ENCODE results near the gene ZNF200. TPM values are rescaled to one million over a fixed set of nuclear protein-coding genes. Genes with fewer than 3 reads are reported as not detected.

The ZNF200 gene
- total and polyA plus RNA-seq, 2 of the 13 experiments (the other 11 are each of a cell fraction or from before 2014, with no cell fraction given) = 3.5 to 16.5 TPM

DNA sequence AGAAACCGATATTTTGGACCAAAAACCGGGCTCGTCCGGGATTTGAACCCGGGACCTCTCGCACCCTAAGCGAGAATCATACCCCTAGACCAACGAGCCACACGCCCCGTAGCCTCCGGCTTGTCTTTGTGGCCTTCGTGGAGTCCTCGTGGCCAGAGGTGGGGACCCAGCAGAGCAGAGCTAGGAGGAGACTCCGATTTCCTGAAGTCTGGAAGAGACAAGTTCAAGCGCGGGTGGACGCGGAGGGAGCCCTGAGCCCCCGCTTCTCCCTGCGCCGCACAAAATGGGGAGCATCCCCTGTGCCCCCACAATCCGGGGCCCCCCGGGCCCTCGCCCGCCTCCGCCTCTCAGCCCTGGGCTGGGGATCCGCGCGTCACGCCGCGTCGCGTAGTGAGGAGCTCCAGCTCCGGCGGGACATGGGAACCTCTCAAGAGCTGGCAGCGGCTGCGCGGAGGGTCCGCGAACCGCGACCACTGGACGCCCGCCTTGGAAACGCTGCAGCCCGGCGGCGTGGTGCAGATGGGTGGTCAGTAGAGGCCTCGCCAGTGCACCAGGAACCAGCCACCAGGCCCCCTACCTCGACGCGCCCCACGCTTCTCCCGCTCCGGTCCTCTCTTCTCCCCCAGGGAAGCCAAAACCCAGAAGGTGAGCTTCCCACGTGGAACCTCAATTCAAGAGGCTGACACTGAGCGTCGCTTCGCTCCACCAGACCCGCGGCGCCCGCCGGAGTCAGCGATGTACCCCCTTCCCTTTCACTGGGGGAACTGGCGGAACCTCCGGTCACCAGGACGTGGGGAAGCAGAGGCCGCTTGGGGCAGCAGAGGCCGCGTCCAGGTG is 52.1 kb downstream of the ZNF200 start (continued):
- TF ChIP-seq, protein P1, sequence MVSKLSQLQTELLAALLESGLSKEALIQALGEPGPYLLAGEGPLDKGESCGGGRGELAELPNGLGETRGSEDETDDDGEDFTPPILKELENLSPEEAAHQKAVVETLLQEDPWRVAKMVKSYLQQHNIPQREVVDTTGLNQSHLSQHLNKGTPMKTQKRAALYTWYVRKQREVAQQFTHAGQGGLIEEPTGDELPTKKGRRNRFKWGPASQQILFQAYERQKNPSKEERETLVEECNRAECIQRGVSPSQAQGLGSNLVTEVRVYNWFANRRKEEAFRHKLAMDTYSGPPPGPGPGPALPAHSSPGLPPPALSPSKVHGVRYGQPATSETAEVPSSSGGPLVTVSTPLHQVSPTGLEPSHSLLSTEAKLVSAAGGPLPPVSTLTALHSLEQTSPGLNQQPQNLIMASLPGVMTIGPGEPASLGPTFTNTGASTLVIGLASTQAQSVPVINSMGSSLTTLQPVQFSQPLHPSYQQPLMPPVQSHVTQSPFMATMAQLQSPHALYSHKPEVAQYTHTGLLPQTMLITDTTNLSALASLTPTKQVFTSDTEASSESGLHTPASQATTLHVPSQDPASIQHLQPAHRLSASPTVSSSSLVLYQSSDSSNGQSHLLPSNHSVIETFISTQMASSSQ (IDR thresholded peaks at IDR 0.05; ENCODE audit: low read depth) = 0 out of 2 replicates have a peak, but pooled peaks have one; percentile 33
- TF ChIP-seq, protein P1 (CRISPR knock-in tag; IDR thresholded peaks at IDR 0.05; ENCODE audit: borderline replicate concordance) = no peak
- TF ChIP-seq ZNF614 (CRISPR knock-in tag; IDR thresholded peaks at IDR 0.05; ENCODE audit: borderline replicate concordance) (0 out of 2 replicates have a peak, but pooled peaks have one; percentile 50), KDM5B (CRISPR knock-in tag; IDR thresholded peaks at IDR 0.05; ENCODE audit: borderline replicate concordance) (peak; percentile 85), SOX6 (IDR thresholded peaks at IDR 0.05) (no peak), SOX6 (CRISPR knock-in tag; IDR thresholded peaks at IDR 0.05) (peak; percentile 8), NFKB2 (CRISPR knock-in tag; IDR thresholded peaks at IDR 0.05; ENCODE audit: borderline replicate concordance) (peak; percentile 24; the same call in 1 of the 2 replicates), SIX4 (CRISPR knock-in tag; IDR thresholded peaks at IDR 0.05) (peak; percentile 52), MED13 (CRISPR knock-in tag; IDR thresholded peaks at IDR 0.05) (0 out of 2 replicates have a peak, but pooled peaks have one; percentile 26), HIVEP1 (CRISPR knock-in tag; IDR thresholded peaks at IDR 0.05) (0 out of 2 replicates have a peak, but pooled peaks have one; percentile 18), CENPT (CRISPR knock-in tag; IDR thresholded peaks at IDR 0.05; ENCODE audit: low read depth) (no peak)
- TF ChIP-seq, protein P2, sequence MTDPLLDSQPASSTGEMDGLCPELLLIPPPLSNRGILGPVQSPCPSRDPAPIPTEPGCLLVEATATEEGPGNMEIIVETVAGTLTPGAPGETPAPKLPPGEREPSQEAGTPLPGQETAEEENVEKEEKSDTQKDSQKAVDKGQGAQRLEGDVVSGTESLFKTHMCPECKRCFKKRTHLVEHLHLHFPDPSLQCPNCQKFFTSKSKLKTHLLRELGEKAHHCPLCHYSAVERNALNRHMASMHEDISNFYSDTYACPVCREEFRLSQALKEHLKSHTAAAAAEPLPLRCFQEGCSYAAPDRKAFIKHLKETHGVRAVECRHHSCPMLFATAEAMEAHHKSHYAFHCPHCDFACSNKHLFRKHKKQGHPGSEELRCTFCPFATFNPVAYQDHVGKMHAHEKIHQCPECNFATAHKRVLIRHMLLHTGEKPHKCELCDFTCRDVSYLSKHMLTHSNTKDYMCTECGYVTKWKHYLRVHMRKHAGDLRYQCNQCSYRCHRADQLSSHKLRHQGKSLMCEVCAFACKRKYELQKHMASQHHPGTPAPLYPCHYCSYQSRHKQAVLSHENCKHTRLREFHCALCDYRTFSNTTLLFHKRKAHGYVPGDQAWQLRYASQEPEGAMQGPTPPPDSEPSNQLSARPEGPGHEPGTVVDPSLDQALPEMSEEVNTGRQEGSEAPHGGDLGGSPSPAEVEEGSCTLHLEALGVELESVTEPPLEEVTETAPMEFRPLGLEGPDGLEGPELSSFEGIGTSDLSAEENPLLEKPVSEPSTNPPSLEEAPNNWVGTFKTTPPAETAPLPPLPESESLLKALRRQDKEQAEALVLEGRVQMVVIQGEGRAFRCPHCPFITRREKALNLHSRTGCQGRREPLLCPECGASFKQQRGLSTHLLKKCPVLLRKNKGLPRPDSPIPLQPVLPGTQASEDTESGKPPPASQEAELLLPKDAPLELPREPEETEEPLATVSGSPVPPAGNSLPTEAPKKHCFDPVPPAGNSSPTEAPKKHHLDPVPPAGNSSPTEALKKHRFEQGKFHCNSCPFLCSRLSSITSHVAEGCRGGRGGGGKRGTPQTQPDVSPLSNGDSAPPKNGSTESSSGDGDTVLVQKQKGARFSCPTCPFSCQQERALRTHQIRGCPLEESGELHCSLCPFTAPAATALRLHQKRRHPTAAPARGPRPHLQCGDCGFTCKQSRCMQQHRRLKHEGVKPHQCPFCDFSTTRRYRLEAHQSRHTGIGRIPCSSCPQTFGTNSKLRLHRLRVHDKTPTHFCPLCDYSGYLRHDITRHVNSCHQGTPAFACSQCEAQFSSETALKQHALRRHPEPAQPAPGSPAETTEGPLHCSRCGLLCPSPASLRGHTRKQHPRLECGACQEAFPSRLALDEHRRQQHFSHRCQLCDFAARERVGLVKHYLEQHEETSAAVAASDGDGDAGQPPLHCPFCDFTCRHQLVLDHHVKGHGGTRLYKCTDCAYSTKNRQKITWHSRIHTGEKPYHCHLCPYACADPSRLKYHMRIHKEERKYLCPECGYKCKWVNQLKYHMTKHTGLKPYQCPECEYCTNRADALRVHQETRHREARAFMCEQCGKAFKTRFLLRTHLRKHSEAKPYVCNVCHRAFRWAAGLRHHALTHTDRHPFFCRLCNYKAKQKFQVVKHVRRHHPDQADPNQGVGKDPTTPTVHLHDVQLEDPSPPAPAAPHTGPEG (CRISPR knock-in tag; IDR thresholded peaks at IDR 0.05) = peak; percentile 13; the same call in 1 of the 2 replicates
- TF ChIP-seq, protein P3, sequence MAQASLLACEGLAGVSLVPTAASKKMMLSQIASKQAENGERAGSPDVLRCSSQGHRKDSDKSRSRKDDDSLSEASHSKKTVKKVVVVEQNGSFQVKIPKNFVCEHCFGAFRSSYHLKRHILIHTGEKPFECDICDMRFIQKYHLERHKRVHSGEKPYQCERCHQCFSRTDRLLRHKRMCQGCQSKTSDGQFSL (CRISPR knock-in tag; IDR thresholded peaks at IDR 0.05) = peak; percentile 14; the same call in 1 of the 2 replicates
- TF ChIP-seq, protein P4, sequence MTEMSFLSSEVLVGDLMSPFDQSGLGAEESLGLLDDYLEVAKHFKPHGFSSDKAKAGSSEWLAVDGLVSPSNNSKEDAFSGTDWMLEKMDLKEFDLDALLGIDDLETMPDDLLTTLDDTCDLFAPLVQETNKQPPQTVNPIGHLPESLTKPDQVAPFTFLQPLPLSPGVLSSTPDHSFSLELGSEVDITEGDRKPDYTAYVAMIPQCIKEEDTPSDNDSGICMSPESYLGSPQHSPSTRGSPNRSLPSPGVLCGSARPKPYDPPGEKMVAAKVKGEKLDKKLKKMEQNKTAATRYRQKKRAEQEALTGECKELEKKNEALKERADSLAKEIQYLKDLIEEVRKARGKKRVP (CRISPR knock-in tag; IDR thresholded peaks at IDR 0.05) = peak in 1 of 2 experiments; percentile 25; a peak in 1 of 4 replicates
- TF ChIP-seq, protein P5, sequence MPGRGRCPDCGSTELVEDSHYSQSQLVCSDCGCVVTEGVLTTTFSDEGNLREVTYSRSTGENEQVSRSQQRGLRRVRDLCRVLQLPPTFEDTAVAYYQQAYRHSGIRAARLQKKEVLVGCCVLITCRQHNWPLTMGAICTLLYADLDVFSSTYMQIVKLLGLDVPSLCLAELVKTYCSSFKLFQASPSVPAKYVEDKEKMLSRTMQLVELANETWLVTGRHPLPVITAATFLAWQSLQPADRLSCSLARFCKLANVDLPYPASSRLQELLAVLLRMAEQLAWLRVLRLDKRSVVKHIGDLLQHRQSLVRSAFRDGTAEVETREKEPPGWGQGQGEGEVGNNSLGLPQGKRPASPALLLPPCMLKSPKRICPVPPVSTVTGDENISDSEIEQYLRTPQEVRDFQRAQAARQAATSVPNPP (CRISPR knock-in tag; IDR thresholded peaks at IDR 0.05) = no peak

All from HepG2 (cell line).